MCF 10A (cell line): Measurements from ENCODE around the gene MDM1. TPM values are rescaled to one million over a fixed set of nuclear protein-coding genes. Genes with fewer than 3 reads are reported as not detected.
A peak's percentile ranks its signal among the peaks of the same experiment; 100 is the strongest.

Experiments
- BruUV-seq: library from RNA; stranded (reverse); fragments of 400-500 nt; replicated peaks from 2 replicates; lab custom pipeline; 2021; lab: Mats Ljungman, UMichigan
- CTCF ChIA-PET: fragments of 300-600 bp; sonication (Branson Sonifier 250); formaldehyde crosslinking; extraction: SDS; loops from one replicate; lab custom pipeline; 2021; ENCODE audit warnings: antibody characterized with exemption, inconsistent platforms; lab: Yijun Ruan, JAX
- POLR2A ChIA-PET: fragments of 300-600, 350-650 bp; sonication (Branson Sonifier 250); formaldehyde crosslinking; extraction: SDS; loops from one replicate; lab custom pipeline; 2020; ENCODE audit warnings: antibody characterized with exemption, inconsistent platforms; lab: Yijun Ruan, JAX
- DNase-seq: peaks from one replicate; pipeline ENCODE4 v3.0.0-alpha.2; 2018; ENCODE audit not compliant: unreplicated experiment
- H3K27ac Mint-ChIP-seq: one replicate; pipeline ENCODE4 v1.8.0; 2022; ENCODE audit warnings: mild to moderate bottlenecking, low read depth, mixed read lengths; ENCODE audit not compliant: unreplicated experiment
- H3K27me3 Mint-ChIP-seq: one replicate; pipeline ENCODE4 v1.8.0; 2022; ENCODE audit warnings: mixed read lengths; ENCODE audit not compliant: insufficient read depth, unreplicated experiment
- H3K36me3 Mint-ChIP-seq: one replicate; pipeline ENCODE4 v1.8.0; 2022; ENCODE audit warnings: mild to moderate bottlenecking, moderate library complexity, mixed read lengths; ENCODE audit not compliant: insufficient read depth, unreplicated experiment
- H3K4me1 Mint-ChIP-seq: one replicate; pipeline ENCODE4 v1.8.0; 2022; ENCODE audit warnings: mixed read lengths; ENCODE audit not compliant: insufficient read depth, unreplicated experiment
- H3K4me3 Mint-ChIP-seq: one replicate; pipeline ENCODE4 v1.8.0; 2022; ENCODE audit warnings: mild to moderate bottlenecking, moderate library complexity, mixed read lengths; ENCODE audit not compliant: unreplicated experiment
- H3K9me3 Mint-ChIP-seq: one replicate; pipeline ENCODE4 v1.8.0; 2022; ENCODE audit warnings: mixed read lengths; ENCODE audit not compliant: unreplicated experiment
- CTCF ChIP-seq: fragments of 200-600 bp; IDR thresholded peaks from one replicate; pipeline ENCODE4 v1.8.0; 2022; ENCODE audit warnings: antibody characterized with exemption, mild to moderate bottlenecking; ENCODE audit not compliant: unreplicated experiment
- intact Hi-C: fragments of 100-400 bp; cut with micrococcal nuclease; formaldehyde crosslinking; loops from 2 replicates; pipeline ENCODE4 v1.14.1; 2022
- total RNA-seq: library from RNA; stranded (reverse); gene quantifications from 2 replicates; pipeline ENCODE4 v1.2.3, GENCODE V29; 2022

The MDM1 gene
- total RNA-seq, 1 experiment from 2014 or later, result 11.8 TPM

GRCh38 chr12:68332728-68333630, 817 bp upstream of the MDM1 start:
- CTCF ChIA-PET, result interaction anchor here (1.4 kb wide), 2 partner anchors 16 to 414 kb away, joined by 5 to 9 read pairs; no protein-coding TSS in a partner anchor
- BruUV-seq, result TSS peak; percentile 71
- Mint-ChIP-seq H3K9me3 (no peaks in the 10 kb centered on the region), H3K4me3 (peak overlapping the region; percentile 83), H3K27ac (peak overlapping the region; percentile 46), H3K36me3 (no peaks in the 10 kb centered on the region), H3K4me1 (peaks cover 45% of the 10 kb centered on the region), H3K27me3 (no peaks in the 10 kb centered on the region)
- POLR2A ChIA-PET, result interaction anchor here (0.7 to 1.7 kb wide), 10 partner anchors 10 to 480 kb away, joined by 3 to 7 read pairs (median 3); partner anchors contain the start of gene NUP107
- intact Hi-C loops, result loop anchor here (10.0 kb wide), 1 partner anchor 472 kb away; the partner anchor contains the start of gene MDM2
- no peak for DNase-seq
- no peak for TF ChIP-seq CTCF

- TF ChIP-seq CTCF, result no peak
- no TSS peak for BruUV-seq
- peak overlapping the region; percentile 83 for H3K4me3 Mint-ChIP-seq
- DNase-seq, result no peak
- peaks cover 15% of the 10 kb centered on the region for H3K36me3 Mint-ChIP-seq
- POLR2A ChIA-PET, result interaction anchor here (0.6 to 1.9 kb wide), 17 partner anchors 8 to 1063 kb away, joined by 3 to 12 read pairs (median 4); partner anchors contain the start of genes NUP107 and SLC35E3
- peaks cover 34% of the 10 kb centered on the region for H3K4me1 Mint-ChIP-seq
- H3K9me3 Mint-ChIP-seq, result no peaks in the 10 kb centered on the region
- intact Hi-C loops, result loop anchor here (10.0 kb wide), 1 partner anchor 473 kb away; the partner anchor contains the start of gene MDM2
- peak overlapping the region; percentile 35 for H3K27ac Mint-ChIP-seq
- no peaks in the 10 kb centered on the region for H3K27me3 Mint-ChIP-seq
- CTCF ChIA-PET, result interaction anchor here (0.6 to 2.2 kb wide), 8 partner anchors 11 to 352 kb away, joined by 3 to 5 read pairs (median 3); no protein-coding TSS in a partner anchor
Measured at GRCh38 chr12:68331500-68331868, 678 bp downstream of the MDM1 start.

GRCh38 chr12:68327896-68328295, 4.3 kb downstream of the MDM1 start:
- peaks cover 33% of the 10 kb centered on the region for H3K36me3 Mint-ChIP-seq
- DNase-seq, result no peak
- no TSS peak for BruUV-seq
- ChIA-PET CTCF (interaction anchor here (2.5 to 3.8 kb wide), 3 partner anchors 11 to 287 kb away, joined by 17 to 27 read pairs (median 19); no protein-coding TSS in a partner anchor), POLR2A (interaction anchor here (0.9 kb wide), 1 partner anchor 312 kb away, joined by 3 read pairs; no protein-coding TSS in a partner anchor)
- no peak overlapping the region for H3K27ac Mint-ChIP-seq
- H3K9me3 Mint-ChIP-seq, result no peaks in the 10 kb centered on the region
- H3K4me3 Mint-ChIP-seq, result no peak overlapping the region
- intact Hi-C loops, result no loop called here
- H3K27me3 Mint-ChIP-seq, result no peaks in the 10 kb centered on the region
- H3K4me1 Mint-ChIP-seq, result peaks cover 15% of the 10 kb centered on the region
- TF ChIP-seq CTCF, result no peak

GRCh38 chr12:68326716-68327115, 5.4 kb downstream of the MDM1 start:
- BruUV-seq, result no TSS peak
- no peak for TF ChIP-seq CTCF
- H3K36me3 Mint-ChIP-seq, result peaks cover 33% of the 10 kb centered on the region

More at GRCh38 chr12:68326716-68327115, 5.4 kb downstream of the MDM1 start:
- no peaks in the 10 kb centered on the region for H3K9me3 Mint-ChIP-seq
- DNase-seq, result no peak
- H3K27ac Mint-ChIP-seq, result peak overlapping the region; percentile 19
- H3K27me3 Mint-ChIP-seq, result no peaks in the 10 kb centered on the region
- H3K4me3 Mint-ChIP-seq, result no peak overlapping the region
- intact Hi-C loops, result no loop called here
- ChIA-PET POLR2A (interaction anchor here (0.7 to 1.1 kb wide), 2 partner anchors 9 to 327 kb away, joined by 3 to 5 read pairs; no protein-coding TSS in a partner anchor), CTCF (interaction anchor here (0.6 to 3.8 kb wide), 6 partner anchors 10 to 286 kb away, joined by 3 to 27 read pairs (median 12); no protein-coding TSS in a partner anchor)
- peaks cover 11% of the 10 kb centered on the region for H3K4me1 Mint-ChIP-seq
